ENCODE results near the gene PAK4.

DNA sequence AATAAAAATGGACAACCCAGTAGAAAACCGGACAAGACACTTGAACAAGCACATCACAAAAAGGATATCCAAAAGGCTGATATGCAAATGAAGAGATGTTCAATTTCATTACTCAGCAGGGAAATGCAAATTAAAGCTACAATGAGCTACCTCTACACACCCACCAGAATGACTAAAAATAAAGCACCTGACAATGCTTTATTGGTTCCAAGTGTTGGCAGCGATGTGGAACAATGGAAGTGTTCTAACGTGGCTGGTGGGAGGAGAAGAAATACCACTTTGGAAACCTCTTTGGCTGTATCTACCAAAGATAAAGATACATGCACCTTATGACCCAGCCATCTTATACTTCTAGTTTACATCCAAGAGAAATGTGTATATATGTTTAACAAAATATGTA, 45.2 kb upstream of the PAK4 start:
- TF ChIP-seq, protein P1, sequence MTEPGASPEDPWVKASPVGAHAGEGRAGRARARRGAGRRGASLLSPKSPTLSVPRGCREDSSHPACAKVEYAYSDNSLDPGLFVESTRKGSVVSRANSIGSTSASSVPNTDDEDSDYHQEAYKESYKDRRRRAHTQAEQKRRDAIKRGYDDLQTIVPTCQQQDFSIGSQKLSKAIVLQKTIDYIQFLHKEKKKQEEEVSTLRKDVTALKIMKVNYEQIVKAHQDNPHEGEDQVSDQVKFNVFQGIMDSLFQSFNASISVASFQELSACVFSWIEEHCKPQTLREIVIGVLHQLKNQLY (CRISPR knock-in tag; IDR thresholded peaks at IDR 0.05), result no peak
- TF ChIP-seq TBP (CRISPR knock-in tag; IDR thresholded peaks at IDR 0.05) (no peak), ZNF816 (CRISPR knock-in tag; IDR thresholded peaks at IDR 0.05; ENCODE audit: borderline replicate concordance) (no peak), TCF12 (IDR thresholded peaks at IDR 0.05) (no peak), TCF12 (CRISPR knock-in tag; IDR thresholded peaks at IDR 0.05) (no peak), ZNF850 (CRISPR knock-in tag; conservative IDR thresholded peaks at IDR 0.05) (no peak), EZH2 (conservative IDR thresholded peaks at IDR 0.05; ENCODE audit: low read depth, low read length) (no peak), PAX8 (CRISPR knock-in tag; IDR thresholded peaks at IDR 0.05; ENCODE audit: borderline replicate concordance) (no peak)
- TF ChIP-seq, protein P2, sequence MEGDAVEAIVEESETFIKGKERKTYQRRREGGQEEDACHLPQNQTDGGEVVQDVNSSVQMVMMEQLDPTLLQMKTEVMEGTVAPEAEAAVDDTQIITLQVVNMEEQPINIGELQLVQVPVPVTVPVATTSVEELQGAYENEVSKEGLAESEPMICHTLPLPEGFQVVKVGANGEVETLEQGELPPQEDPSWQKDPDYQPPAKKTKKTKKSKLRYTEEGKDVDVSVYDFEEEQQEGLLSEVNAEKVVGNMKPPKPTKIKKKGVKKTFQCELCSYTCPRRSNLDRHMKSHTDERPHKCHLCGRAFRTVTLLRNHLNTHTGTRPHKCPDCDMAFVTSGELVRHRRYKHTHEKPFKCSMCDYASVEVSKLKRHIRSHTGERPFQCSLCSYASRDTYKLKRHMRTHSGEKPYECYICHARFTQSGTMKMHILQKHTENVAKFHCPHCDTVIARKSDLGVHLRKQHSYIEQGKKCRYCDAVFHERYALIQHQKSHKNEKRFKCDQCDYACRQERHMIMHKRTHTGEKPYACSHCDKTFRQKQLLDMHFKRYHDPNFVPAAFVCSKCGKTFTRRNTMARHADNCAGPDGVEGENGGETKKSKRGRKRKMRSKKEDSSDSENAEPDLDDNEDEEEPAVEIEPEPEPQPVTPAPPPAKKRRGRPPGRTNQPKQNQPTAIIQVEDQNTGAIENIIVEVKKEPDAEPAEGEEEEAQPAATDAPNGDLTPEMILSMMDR (CRISPR knock-in tag; IDR thresholded peaks at IDR 0.05), result no peak
- TF ChIP-seq, protein P3, sequence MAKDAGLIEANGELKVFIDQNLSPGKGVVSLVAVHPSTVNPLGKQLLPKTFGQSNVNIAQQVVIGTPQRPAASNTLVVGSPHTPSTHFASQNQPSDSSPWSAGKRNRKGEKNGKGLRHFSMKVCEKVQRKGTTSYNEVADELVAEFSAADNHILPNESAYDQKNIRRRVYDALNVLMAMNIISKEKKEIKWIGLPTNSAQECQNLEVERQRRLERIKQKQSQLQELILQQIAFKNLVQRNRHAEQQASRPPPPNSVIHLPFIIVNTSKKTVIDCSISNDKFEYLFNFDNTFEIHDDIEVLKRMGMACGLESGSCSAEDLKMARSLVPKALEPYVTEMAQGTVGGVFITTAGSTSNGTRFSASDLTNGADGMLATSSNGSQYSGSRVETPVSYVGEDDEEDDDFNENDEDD (CRISPR knock-in tag; IDR thresholded peaks at IDR 0.05; ENCODE audit: borderline replicate concordance), result no peak
- TF ChIP-seq, protein P4, sequence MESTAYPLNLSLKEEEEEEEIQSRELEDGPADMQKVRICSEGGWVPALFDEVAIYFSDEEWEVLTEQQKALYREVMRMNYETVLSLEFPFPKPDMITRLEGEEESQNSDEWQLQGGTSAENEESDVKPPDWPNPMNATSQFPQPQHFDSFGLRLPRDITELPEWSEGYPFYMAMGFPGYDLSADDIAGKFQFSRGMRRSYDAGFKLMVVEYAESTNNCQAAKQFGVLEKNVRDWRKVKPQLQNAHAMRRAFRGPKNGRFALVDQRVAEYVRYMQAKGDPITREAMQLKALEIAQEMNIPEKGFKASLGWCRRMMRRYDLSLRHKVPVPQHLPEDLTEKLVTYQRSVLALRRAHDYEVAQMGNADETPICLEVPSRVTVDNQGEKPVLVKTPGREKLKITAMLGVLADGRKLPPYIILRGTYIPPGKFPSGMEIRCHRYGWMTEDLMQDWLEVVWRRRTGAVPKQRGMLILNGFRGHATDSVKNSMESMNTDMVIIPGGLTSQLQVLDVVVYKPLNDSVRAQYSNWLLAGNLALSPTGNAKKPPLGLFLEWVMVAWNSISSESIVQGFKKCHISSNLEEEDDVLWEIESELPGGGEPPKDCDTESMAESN (CRISPR knock-in tag; conservative IDR thresholded peaks at IDR 0.05), result no peak

All from HepG2 (cell line).